WI38 (cell line): ENCODE results near the gene LCN1.

Source experiments
- H3K4me3 ChIP-seq: 2 replicates; pipeline ENCODE4 v1.5.1; 2011; ENCODE audit warnings: low read depth, mild to moderate bottlenecking, control low read depth, low read length
- CTCF ChIP-seq: IDR thresholded peaks from 2 replicates; pipeline ENCODE4 v1.5.1; 2012; ENCODE audit warnings: low read depth, mild to moderate bottlenecking, control low read depth, low read length

Gene LCN1

GRCh38 chr9:135551031-135551430 is 29.8 kb downstream of the LCN1 start:
- no peak for TF ChIP-seq CTCF
- H3K4me3 ChIP-seq: no peak overlapping the region

- TF ChIP-seq CTCF: no peak
- H3K4me3 ChIP-seq: no peak overlapping the region
Measured at GRCh38 chr9:135551456-135551855, 30.2 kb downstream of the LCN1 start.

- no peak overlapping the region for H3K4me3 ChIP-seq
- no peak for TF ChIP-seq CTCF
Measured at GRCh38 chr9:135552021-135552697, 30.9 kb downstream of the LCN1 start.

- no peak for TF ChIP-seq CTCF
- H3K4me3 ChIP-seq: no peak overlapping the region
Measured at GRCh38 chr9:135552698-135553171, 31.5 kb downstream of the LCN1 start.

GRCh38 chr9:135554718-135555117 is 33.5 kb downstream of the LCN1 start:
- no peak for TF ChIP-seq CTCF
- H3K4me3 ChIP-seq: no peak overlapping the region

GRCh38 chr9:135555203-135555602 is 34.0 kb downstream of the LCN1 start:
- TF ChIP-seq CTCF: no peak
- H3K4me3 ChIP-seq: no peak overlapping the region

GRCh38 chr9:135555910-135556309 is 34.7 kb downstream of the LCN1 start:
- H3K4me3 ChIP-seq: no peak overlapping the region
- TF ChIP-seq CTCF: no peak
